Gastrocnemius medialis (tissue), 4 donors: ENCODE results near the gene CES1.
"Not testable (repeated sequence)": the region's sequence is repeated elsewhere in the genome, so short reads cannot be mapped to it uniquely, and the experiment has no call there.

Experiments
- POLR2A ChIP-seq, 2 donors: fragments of 450-650 bp; IDR thresholded peaks; one replicate each; pipeline ENCODE4 v1.6.1; 2017; ENCODE audit warnings: antibody characterized with exemption in 2 of 2, mild to moderate bottlenecking in 2 of 2, moderate library complexity in 2 of 2
- TF ChIP-seq, protein P1 (sequence below), 5 experiments: fragments of 450-650 bp in 3 of 5; fragments of 200-600 bp in 2 of 5; sonication (generic) in 2 of 5; IDR thresholded peaks in 4 of 5; conservative IDR thresholded peaks in 1 of 5; 1 replicate in 4 of 5; 2 replicates in 1 of 5; pipeline ENCODE4 v1.5.1; 2016 to 2019; ENCODE audit warnings: antibody characterized with exemption in 5 of 5, mild to moderate bottlenecking in 3 of 5, moderate library complexity in 3 of 5

DNA sequence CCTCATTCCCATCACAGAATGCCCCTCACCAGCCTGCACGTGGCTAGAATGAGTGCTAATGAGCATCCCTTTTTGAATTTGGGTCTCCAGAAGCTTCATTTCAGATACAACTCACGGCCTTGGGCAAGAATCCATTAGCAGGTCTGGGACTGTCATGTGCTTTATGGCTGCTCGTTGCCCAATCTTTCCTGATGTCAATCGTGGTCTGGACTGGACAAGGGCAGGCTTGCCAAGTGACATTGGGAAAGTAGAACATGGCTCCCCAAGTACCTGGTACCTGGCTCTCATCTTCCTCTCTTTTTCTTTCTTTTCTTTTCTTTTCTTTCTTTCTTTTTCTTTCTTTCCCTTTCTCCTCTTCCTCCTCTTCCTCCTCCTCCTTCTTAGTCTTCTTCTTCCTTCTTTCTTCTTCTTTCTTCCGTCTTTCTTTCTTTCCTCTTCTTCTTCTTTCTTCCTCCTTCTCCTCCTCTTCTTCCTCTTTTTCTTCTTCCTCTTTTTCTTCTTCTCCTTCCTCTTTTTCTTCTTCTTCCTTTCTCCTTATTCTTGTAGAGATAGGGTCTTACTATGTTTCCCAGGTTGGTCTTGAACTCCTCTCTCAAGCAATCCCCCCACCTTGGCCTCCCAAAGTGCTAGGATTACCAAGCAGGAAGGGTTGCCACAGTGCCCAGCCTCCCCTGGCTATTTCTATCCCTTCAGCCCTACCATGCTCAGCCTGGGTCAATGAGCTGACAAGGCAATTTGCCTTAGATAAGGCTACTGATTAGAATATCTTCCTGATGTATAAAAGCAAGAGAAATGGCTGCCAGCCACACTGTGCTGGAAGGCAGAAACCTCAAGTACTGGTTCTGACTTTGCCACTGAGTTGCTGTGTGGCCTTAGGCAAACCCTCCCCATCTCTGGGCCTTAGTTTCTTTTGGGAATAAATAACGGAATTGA lies 75.0 kb downstream of the CES1 start:
- TF ChIP-seq POLR2A (IDR thresholded peaks at IDR 0.05): not testable (repeated sequence)
- TF ChIP-seq, protein P1, sequence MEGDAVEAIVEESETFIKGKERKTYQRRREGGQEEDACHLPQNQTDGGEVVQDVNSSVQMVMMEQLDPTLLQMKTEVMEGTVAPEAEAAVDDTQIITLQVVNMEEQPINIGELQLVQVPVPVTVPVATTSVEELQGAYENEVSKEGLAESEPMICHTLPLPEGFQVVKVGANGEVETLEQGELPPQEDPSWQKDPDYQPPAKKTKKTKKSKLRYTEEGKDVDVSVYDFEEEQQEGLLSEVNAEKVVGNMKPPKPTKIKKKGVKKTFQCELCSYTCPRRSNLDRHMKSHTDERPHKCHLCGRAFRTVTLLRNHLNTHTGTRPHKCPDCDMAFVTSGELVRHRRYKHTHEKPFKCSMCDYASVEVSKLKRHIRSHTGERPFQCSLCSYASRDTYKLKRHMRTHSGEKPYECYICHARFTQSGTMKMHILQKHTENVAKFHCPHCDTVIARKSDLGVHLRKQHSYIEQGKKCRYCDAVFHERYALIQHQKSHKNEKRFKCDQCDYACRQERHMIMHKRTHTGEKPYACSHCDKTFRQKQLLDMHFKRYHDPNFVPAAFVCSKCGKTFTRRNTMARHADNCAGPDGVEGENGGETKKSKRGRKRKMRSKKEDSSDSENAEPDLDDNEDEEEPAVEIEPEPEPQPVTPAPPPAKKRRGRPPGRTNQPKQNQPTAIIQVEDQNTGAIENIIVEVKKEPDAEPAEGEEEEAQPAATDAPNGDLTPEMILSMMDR (IDR thresholded peaks at IDR 0.05 in 4 of 5, conservative IDR thresholded peaks at IDR 0.05 in 1 of 5): not testable (repeated sequence)
